Inferior parietal cortex (tissue), 1 donor: ENCODE results near the gene HOXD4.

Experiments
- DNase-seq: peaks from one replicate; pipeline ENCODE4 v3.0.0-alpha.2; 2016; ENCODE audit errors: extremely low spot score

Gene HOXD4

DNA sequence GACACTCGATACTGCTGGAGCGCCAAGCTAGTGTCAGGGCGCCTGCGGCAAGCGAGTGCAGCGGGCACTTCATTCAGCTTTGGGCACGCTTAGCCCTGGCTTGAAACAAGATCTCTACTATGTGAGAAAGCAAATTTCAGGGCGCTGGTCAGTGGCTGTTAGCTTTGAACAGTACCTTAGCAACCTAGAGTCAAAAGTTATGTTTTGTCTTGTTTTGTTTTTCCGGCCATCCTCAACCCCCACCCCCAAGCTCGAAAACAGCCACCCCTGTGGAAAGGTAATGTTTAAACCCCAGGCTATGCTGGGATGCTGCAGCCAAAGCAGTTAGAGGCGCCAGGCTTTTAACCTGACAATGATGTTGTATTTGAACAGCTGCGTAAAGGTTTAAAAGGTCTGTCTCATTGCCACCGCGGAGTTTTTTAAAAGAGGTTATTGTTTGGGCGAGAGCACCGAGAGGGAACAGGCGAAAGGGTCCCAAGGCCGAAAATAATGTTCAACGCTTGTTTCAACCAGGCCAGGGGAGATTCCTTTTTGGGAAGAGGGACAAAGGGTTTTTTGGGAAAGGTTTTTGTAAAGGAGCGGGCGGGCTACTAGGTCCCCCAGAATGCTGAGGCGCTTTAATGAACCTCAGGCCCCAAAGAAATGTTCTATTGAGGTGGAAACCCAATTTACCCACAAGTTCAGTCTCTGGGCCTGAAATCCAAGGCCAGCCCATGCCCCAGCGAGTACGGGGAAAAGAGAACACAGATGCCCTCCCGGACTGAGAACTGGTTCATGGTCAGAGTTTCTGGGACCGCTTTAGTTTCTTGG, 37.0 kb upstream of the HOXD4 start:
- no peak for DNase-seq

DNA sequence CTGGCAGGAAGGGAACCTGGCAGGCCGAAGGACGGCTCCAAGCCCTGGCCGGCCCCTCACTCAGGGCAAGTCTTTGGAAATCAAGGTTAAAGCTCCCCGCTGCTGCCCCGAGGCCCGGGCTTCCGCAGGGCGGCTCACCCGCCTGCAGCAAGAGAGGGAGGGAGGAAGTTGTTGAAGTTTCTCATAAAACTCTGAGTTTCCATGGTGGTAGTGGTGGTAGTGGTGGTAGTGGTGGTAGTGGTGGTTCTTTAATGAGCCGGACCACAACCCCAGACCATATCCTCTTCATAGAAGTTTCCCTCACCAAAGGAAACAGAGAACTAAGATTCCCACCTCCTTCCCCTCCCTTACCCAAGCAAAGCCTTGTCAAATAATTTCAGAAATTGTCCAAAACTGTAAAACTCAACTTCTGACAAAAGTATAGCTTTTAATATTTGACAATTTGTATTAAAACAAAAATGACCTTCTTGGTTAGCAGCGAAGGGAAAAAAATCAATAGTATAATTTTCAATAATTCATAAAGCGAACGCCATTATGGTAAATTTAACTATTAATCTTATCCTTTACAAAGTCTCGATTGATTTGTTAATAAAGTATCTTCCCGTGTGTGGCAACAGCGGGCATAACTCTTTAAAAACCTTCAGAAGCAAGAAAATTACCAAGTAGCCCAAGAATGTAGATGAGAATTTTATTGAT, 36.3 kb upstream of the HOXD4 start:
- no peak for DNase-seq

DNA sequence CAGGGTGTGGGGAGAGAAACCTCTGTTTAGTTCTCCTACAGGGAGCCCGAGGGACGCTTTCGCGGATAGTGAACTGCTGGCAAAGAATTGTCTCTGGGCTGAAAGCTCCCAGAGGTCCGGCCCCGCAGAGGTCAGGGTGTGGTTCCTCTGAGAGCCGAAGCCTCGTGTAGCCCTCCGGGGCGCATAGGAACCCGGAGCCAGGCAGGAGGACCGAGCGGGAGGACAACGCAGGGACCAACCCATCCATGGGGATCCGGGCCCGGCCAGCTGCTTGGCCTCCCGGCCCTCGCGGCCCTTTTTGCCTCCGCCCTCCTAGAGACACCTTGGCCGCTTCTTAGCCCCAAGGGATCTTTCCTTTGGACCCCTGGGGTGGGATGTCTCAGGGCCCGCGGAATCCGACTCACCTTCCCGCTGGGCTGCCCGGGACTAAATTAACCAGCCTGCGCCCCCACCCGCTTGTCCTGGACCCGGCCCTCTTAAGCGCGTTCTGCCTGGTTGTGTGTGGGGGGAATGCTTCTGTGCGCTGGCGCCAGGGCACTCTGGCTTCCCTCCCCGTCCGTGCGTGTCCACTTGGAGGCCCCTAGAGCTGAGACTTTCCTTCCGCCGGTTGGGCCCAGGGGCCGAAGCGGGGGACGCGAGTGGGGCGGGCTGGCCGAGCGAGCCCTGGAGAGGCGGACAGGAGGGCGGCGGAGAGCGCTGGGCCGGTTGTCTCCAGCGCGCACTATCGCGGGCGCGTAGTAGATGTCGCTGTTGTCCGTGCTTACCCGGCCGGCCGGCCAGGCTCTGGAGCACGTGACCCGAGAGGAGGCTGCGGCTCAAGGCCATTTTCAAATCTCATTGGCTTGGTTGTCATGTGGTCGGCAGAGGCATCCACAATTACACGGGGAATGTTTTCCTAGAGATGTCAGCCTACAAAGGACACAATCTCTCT, 35.2 kb upstream of the HOXD4 start, which contains the start of gene HOXD10:
Gene HOXD10 (plus strand): TSS at position 896 of the 931 bp plus-strand sequence. CDS start 56 bp downstream, outside the sequence.
- DNase-seq, result no peak

DNA sequence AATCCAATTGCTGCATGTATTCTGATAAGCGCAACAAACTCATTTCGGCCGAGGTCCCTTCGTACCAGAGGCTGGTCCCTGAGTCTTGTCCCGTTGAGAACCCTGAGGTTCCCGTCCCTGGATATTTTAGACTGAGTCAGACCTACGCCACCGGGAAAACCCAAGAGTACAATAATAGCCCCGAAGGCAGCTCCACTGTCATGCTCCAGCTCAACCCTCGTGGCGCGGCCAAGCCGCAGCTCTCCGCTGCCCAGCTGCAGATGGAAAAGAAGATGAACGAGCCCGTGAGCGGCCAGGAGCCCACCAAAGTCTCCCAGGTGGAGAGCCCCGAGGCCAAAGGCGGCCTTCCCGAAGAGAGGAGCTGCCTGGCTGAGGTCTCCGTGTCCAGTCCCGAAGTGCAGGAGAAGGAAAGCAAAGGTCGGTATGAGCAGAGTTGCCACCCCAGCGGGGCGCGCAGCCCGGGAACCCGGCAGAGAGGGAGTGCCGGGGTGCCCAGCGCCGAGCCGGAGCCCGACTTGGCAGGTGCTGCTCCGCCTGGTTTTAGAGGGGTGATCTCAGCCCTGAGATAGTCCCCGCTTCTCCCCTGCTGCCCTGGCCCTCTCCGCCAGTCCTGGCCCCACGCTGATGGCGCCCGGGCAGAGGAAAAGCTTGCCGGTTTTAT, 34.1 kb upstream of the HOXD4 start:
- no peak for DNase-seq

DNA sequence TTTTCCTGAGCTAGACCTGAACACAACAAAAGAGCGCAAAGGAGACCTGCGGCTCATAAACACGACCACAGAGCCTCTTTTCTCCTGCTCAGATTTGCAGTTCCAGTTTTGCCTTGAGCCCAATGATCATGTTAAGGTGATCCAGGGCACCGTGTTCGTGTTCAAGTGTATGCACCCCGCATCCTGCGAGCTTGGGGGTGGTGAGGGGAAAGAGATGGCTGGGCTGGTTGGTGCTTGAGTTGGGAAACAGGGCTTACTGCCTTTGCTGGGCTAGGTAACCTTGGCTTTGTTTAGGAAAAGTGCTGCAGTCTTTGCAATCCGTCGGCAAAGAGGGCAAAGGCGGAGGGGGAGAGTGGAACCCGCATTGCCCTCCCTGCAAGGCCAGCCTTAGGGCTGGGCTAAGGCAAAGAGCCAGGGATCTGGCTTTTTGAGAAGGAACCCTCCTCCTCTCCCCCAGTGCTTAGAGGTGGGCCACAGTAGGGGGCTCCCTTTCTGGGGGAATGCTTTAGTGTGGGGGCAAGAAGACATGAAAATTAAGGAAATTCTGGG, 33.5 kb upstream of the HOXD4 start:
- DNase-seq, result no peak

DNA sequence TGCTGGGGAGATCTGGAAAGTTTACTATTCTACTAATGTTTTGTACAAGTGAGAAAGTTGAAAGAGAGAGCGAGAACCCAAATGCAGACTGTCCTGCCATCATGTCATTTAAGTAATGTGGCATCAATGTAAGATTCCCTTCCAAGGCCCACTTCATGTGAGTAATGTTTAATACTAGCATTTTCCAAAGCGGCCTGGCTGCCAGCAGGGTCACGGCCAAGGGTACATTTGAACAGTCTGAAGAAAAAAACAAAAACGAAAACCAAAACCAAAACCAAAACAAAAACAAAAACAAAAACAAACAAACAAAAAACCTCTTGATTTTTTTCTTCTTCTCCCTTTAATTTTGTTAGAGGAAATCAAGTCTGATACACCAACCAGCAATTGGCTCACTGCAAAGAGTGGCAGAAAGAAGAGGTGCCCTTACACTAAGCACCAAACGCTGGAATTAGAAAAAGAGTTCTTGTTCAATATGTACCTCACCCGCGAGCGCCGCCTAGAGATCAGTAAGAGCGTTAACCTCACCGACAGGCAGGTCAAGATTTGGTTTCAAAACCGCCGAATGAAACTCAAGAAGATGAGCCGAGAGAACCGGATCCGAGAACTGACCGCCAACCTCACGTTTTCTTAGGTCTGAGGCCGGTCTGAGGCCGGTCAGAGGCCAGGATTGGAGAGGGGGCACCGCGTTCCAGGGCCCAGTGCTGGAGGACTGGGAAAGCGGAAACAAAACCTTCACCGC, 32.6 kb upstream of the HOXD4 start:
- no peak for DNase-seq

DNA sequence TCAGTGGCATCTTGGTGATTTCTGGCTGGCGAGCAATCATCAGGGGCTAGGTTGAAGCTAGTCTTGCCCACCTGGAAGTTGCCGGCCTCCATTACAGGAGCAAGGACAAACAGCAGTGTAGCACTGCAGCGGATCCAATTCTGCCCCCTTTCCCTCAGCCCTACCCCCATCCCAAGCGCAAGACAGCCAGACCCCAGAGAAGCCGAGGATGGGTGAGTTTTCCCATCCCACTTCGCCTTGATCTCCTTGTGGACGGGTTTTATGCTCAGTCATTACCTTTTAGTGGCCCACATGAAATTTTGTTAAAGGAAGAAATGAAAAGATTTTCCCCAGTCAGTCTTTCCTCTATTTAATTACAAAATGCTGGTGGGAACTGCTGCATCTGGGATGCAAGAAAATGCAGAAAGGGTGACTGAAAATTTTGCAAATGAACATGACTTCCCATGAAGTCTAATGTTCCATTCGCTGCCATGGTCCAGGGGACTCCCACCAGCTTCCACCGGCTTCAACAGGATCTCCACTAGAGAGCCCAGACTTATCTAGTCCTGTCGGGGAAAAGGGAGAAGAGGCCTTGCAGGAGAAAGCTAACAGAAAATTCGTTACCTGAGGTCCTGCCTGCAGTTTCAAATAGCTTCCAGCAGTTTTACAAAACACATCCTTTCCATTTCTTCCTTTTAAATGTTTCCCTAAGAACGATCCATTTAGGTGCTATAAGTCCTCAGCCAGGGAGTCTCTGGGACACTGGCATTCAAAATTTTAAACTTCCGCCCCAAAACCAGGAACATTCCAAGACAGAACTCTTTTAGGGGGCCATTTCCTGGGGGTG, 30.8 kb upstream of the HOXD4 start:
- no peak for DNase-seq

DNA sequence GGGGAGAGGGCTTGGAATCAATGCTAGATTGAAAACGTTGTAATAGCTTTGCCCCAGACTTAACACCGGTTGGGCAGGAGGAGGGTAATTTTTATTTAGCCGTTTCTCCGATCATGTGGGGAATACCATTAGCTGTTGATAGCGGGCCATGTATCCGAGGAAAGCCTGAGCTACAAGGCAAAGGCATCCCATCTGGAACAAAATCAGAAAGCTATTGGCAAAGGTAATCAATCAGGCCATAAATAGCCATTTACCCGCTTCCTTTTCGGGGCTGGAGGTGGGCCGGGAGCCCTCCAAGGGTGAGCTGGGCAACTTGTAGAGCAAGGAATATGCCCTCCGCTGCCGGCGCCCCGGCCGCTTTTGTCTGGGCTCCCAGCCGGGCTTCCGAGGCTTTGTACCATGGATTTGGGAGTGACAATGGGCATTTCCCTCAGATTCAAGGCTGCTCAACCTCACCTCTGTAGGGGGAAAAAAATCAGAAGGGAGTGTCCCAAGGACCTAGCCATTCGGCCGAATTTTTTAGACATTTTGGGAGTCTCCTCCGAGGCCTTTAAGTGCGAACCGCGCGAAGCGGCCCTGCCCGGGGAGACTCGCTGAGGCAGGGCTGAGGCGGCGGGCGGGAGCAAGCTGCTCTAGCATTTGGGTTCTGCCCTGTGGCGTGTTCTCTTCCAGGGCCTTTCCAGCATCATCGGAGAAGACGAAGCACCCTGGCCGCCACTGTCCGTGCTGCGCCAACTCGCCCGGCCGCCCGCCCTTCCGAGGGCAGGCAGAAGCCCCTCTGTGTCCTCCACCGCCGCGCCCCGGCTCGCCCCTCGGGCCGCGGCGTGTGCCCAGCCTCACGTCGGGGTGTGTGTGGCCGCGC, 29.9 kb upstream of the HOXD4 start:
- DNase-seq, result no peak

DNA sequence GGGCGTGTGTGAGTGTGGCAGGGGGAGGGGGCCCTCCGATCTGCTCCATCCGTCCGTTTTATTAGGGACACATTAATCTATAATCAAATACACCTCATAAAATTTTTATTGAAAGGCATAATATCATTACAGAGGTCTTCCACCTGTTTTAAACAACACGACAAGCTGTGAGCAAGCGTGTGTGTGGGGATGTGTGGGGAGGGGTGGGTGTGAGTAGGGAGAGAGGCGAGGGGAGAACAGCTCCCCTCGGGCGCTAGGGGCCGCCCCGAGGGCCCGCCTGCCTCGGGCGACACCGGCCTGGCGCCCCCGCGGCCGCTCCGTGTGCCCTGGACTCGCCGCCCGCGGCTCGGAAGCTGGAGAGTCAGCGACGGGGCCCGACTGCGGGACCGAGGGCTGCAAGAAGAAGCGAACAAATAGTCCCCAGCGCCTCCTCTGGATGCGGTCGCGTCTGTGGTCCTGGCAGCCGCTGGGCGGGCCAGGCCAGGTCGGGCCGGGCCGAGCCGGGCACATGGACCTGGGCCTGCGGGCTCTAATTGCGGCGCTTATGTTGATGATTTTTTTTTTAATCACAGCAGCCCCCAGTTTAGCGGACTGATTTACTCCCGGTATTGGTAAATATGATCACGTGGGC, 29.2 kb upstream of the HOXD4 start:
- DNase-seq, result no peak

DNA sequence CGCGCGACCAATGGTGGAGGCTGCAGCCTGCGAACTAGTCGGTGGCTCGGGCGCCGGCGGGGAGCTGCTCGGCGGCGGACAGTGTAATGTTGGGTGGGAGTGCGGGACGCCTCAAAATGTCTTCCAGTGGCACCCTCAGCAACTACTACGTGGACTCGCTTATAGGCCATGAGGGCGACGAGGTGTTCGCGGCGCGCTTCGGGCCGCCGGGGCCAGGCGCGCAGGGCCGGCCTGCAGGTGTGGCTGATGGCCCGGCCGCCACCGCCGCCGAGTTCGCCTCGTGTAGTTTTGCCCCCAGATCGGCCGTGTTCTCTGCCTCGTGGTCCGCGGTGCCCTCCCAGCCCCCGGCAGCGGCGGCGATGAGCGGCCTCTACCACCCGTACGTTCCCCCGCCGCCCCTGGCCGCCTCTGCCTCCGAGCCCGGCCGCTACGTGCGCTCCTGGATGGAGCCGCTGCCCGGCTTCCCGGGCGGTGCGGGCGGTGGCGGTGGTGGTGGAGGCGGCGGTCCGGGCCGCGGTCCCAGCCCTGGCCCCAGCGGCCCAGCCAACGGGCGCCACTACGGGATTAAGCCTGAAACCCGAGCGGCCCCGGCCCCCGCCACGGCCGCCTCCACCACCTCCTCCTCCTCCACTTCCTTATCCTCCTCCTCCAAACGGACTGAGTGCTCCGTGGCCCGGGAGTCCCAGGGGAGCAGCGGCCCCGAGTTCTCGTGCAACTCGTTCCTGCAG, 28.5 kb upstream of the HOXD4 start, which contains the start of gene HOXD9:
Gene HOXD9 (plus strand): TSS at position 37 of the 728 bp plus-strand sequence. CDS start 50 bp downstream, at position 87.
- no peak for DNase-seq

DNA sequence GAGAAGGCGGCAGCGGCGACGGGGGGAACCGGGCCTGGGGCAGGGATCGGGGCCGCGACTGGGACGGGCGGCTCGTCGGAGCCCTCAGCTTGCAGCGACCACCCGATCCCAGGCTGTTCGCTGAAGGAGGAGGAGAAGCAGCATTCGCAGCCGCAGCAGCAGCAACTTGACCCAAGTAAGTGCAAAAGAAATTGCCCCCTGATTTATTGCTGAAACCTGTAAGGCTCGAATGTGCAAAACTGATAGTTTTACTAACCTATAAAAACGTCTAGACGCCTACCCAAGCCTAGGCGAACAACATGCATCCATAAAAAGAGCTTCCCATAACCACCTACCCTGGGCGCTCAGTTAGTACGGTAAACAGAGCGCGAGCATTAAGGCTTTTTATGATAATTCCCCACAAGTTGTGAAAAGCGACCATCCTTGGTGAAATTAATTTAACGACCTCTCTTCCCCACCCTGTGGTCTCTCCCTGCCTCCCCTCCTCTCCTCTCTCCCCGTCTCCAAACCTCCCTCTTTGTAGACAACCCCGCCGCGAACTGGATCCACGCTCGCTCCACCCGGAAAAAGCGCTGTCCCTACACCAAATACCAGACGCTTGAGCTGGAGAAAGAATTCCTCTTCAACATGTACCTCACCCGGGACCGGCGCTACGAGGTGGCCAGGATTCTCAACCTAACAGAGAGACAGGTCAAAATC, 27.8 kb upstream of the HOXD4 start:
- no peak for DNase-seq

DNA sequence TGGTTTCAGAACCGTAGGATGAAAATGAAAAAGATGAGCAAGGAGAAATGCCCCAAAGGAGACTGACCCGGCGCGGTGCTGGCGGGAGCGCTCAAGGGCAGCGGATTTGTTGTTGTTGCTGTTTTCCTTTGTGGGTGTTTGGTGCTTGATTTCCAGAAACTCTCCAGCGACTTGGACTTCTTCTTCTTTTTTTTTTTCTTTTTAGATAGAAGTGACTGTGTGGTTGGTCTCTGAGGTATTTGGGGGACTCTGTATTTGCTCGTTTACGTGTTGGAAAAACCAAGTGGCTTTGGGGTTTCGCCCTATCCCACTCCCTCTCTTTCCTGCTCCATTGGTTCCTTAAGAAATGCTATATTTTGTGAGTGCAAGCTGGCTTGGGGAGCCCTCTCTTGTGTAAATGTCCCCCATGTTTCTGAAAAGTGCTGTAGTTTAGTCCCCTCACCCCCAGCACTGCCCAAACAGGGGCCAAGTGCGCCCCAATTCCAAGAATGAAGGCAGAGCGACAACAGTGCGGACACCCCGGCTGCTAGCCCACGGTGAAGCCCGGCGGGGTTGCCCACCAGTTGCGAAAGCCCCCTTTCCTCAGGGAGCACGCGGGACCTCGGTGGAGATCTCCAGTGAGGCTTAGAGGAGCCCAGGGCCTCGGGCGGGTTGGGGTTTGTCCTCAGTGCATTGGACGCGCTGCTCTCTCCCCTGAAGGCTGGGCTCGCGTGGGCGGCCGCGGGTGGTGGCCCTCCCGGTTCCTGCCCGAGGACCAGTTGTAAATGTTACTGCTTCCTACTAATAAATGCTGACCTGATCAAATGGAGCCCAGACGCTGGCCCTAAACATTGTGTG, 27.0 kb upstream of the HOXD4 start:
- no peak for DNase-seq

DNA sequence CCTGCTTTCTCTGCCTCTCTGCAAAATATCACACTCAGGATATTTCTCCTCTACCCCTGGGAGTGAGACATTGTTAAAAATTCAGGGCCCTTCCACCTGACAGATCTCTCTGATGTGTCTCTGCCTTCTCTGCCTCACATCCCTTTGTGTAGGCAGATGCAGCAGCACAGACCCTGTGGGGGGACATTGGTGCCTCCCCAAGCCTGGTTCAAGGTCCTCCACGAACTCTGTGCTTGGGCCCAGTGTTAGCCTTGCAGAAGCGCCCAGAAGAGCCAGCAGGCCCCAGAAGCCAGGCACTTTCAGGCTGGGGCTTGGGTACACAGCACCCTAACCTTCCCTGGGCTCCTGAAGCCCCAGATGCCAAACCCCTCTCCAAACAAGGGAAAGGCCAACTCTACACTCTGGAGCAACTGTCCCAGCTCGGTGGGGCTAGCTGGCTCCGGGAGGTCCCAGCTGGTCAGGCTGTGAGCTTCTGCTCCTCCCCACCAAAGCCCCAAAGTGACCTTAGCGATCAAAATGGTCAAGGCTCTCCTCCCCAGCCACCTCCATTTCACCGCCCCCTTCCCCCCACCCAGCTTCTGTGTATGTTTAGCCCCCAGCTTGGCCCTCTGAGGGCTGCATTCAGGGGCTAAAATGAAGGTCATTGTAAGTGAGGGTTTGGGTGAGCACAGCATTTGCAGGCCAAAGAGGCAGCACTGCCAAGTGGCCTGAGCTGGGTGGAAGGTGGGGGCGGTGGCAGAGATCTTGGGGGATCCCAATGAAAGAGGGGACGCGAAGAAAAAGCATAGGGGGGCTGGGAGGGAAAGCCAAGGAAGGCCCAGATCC, 26.2 kb upstream of the HOXD4 start:
- no peak for DNase-seq

DNA sequence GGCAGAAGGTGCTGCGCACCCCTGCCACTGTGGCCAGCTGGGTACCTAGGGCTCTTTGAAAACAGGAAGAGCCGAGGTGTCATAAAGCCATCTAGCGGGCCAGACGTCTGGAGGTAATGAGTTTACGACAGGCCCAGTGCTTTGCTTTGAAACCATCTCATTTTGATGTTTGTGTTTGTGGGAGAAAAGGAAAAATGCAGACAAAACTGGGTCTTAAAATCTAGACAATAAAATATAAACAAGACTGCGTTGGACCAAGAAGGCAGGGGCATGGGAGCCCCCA, 25.6 kb upstream of the HOXD4 start:
- no peak for DNase-seq
